GM18870 (cell line): ENCODE measurements around the gene NUDT22.
A peak's percentile ranks its signal among the peaks of the same experiment; 100 is the strongest.

Experiments used
- ATAC-seq: cut with Tn5 transposase; IDR thresholded peaks from one replicate; pipeline ENCODE4 v1.9.1; 2021; ENCODE audit warnings: moderate library complexity; ENCODE audit not compliant: unreplicated experiment

NUDT22 gene

DNA sequence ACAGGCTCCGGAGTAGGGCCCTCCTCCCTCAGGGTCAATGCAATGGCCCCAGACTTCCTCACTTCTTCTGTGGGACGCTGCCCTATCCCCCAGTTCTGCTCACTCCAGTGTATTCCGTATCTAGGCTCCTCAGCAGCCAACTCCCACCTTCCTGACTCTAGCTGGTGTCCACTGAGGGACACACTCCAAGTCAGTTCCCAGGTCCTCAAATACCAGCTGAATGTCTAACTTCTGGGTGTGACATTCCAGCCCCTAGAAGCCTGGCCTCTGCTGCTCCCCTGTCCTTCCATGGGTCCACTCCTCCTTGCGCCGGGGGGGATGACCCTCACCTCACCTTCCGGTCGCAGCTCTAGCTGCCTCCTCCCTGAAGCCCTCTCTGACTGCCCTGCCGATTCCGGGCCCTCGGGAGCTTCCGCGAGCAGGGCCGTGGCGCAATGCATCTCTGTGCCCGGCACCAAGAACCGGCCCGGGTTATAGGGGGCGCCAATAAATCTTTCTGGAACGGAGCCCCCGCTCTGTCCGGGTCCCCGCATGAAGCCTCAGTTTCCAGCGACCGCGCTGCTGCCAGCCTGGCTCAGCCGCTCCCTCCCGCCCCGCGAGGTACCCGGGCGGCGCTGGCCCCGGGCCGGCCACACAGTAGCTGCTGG lies 42.9 kb downstream of the NUDT22 start:
- ATAC-seq, result peak; percentile 1

DNA sequence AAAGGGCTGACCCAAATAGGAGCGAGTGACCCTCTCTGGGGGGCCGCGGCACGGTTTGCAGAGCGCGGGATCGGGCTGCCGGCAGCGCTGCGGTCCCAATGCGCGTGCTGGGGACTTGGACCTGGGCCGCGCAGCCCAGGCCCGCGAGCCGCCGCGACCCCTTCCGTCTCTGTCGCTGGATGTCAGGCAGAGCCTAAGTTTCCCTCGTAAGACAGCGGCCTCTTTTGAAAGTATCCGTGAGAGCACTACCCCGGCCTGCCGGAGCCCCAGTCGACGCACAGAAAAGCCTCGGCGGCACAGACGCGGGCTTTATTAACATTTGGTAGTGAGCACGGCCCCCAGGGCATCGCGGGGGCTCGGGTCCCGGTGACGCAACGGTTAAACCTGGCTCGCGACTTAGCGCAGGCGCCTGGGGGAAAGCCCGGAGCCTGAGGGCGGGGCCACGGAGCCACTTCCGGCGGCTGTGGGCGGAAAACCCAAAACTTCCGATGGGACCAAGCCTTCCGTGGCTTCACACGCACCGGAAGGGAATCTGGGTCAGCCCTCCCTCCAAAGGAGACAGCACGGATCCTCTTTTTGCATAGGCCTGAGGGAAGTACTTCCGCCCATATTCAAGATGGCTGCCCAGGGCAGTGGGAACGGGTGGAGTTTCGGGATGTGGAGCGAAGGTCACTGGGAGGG lies 43.6 kb downstream of the NUDT22 start:
- peak; percentile 68 for ATAC-seq

DNA sequence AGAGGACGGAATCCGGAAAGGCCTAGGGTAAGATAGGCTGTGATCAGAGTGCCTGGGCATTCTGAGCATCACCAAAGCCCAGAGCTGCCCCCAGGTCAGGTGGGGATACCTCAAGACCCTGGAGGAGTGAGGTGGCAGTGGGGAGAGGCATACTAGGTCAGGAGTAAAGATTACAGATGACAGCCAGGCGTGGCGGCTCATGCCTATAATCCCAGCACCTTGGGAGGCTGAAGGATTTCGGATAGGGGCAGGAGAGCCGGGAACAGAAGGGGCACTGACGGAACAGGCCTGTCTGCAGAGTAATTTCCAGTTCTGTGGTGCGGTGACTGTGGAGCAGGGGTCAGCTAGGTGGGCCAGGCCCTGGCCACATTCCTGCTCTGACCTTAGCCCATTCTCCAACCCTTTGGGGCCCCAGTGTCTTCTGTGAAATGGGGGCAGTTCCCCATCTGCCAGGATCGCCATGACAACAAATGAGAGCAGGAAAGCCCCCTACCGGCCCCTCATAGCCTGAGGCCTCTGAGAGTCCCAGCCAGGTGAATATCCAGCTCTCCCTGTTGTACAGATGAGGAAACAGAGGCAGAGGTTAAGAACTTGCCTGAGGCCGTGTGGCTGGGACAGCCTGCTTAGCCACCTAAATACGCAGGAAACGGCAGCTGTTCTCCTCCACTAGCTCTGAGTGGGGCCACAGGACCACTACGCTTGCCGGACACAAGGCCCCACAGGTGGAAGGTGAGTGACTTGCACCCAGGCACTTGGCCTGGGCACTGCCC lies 49.1 kb downstream of the NUDT22 start:
- no peak for ATAC-seq

DNA sequence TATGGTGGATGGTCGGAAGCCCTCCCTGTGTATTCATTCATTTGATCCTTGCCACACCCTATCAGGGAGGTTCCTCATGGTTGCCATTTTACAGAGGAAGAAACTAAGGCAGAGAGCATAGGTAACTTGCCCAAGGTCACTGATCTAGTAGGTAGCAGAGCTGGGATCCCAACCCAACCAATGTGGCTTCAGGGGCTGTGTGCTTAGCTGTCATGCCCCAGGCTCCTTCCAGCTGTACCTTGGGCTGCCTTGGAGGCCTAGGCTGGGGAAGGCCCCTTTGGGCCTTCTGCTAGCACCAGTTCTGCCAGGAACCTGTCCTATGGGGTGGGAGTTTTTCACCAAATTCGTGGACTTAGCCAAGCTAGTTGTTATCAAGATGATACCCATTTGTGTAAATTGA lies 49.8 kb downstream of the NUDT22 start:
- ATAC-seq, result no peak

DNA sequence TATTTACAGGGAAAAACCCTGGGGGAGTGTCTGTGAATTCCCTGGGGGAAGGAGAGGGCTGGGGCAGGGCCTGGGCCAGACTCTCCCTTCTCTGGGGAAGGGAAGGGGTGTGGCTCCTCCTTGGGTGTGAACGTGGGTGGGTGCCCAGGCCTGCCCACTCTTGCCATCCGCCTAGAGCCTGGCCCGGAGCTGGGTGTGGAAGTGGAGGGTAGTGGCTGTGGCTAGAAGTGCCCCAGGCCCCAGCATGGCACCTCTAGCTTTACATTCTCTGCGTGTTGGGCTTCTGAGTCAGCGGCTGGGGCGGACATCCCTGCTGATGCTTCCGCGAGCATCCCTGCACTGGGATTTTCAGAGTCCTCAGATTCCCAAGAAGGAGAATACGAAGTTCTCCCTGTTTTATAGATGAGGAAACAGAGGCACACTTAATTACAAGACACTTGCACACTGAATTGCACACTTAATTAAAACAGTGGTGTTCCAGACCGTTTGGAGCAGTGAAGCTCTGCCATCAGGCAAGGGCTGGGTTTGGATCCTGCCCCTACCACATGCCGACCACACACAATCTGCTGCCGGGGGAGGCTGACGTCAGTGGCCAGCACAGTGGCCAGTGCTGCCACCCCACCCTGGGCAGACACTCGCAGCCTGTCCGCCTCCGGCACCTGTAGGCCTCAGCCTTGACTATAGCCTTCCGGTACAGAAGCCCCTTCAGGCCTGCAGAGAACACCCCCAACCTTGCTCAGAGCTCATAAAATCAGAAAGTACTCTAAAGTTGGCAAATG lies 50.8 kb downstream of the NUDT22 start:
- ATAC-seq, result no peak

DNA sequence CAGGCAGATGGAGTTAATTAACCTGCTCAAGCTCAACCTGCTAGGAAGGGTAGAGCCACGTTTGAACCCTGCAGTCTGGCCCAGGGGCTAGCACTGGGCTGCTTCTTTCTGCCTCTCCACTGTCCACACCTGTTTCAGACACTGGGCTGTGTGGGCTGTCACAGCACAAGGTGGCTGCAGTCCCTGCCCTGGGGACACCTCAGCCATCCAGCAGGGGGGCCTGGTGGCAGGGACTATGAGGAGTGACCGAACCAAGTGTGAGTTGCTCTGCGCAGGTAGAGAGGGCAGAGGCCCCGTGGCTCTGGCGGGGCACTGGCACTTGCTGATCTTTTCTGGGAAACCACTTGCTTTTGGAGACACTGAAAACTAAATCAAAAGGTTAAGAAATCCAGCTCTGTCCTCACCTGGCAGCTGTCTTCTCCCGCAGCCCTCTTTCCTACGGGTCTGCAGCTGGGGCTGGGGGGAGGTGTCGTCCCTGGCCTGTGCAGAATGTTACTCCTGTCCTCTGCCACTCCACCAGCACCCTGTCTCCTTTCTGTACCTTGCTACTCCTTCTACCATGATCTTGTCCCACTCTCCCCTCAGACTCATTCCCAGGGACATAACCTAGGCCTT lies 52.6 kb downstream of the NUDT22 start:
- ATAC-seq, result no peak
